Heart left ventricle (tissue), 13 donors: ENCODE measurements around the gene BLTP2.
"Not testable (repeated sequence)": the region's sequence is repeated elsewhere in the genome, so short reads cannot be mapped to it uniquely, and the experiment has no call there.

Experiments used
- POLR2A ChIP-seq, 2 donors: fragments of 450-650 bp; IDR thresholded peaks; one replicate each; pipeline ENCODE4 v1.6.1; 2017; ENCODE audit warnings: antibody characterized with exemption in 2 of 2, mild to moderate bottlenecking in 2 of 2, moderate library complexity in 2 of 2
- TF ChIP-seq, protein P1 (sequence below), 12 donors: fragments of 200-600 bp; sonication (generic) in 4 of 12; IDR thresholded peaks; one replicate each; pipeline versions ENCODE4 v1.5.0 to v1.8.0; 2018 to 2022; ENCODE audit warnings: antibody characterized with exemption in 12 of 12, mild to moderate bottlenecking in 5 of 12
- donor health status: ischemic (EF 13 %, LVEDD 7.1; RV severe dilation, severe dysfunction).
- donor health status: DM: no; HTN: yes; CAD: no.
- donor health status: DM: no; HTN: no; CAD: no.
- donor health status: ischemic (EF 25% LVEDD 6.9; RV normal size, moderate dysfunction).
- donor health status: ischemic (EF 25% LVEDD 5.7; RV mildly dilated, moderate dysfunction).
- donor health status: ischemic (EF 35%, LVEDD 5.7; RV mildly dilated, moderate dysfunction).
- donor health status: nonischemic (EF 11% LVEDD 7.7; RV severe dilation, severe dysfunction).
- donor health status: DM: yes; HTN: yes; CAD: no.
- donor health status: PGD.
- donor health status: ischemic (EF 29% LVEDD 5.4; RV normal size, mild dysfunction).
- donor health status: nonischemic (EF 23%, LVEDD 6.1; RV moderate dilation, normal function).

- TF ChIP-seq, protein P1, sequence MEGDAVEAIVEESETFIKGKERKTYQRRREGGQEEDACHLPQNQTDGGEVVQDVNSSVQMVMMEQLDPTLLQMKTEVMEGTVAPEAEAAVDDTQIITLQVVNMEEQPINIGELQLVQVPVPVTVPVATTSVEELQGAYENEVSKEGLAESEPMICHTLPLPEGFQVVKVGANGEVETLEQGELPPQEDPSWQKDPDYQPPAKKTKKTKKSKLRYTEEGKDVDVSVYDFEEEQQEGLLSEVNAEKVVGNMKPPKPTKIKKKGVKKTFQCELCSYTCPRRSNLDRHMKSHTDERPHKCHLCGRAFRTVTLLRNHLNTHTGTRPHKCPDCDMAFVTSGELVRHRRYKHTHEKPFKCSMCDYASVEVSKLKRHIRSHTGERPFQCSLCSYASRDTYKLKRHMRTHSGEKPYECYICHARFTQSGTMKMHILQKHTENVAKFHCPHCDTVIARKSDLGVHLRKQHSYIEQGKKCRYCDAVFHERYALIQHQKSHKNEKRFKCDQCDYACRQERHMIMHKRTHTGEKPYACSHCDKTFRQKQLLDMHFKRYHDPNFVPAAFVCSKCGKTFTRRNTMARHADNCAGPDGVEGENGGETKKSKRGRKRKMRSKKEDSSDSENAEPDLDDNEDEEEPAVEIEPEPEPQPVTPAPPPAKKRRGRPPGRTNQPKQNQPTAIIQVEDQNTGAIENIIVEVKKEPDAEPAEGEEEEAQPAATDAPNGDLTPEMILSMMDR (IDR thresholded peaks at IDR 0.05): not testable (repeated sequence)
- not testable (repeated sequence) for TF ChIP-seq POLR2A (IDR thresholded peaks at IDR 0.05)
Observed at GRCh38 chr17:28659497-28659881, 14.5 kb upstream of the BLTP2 start.
